ENCODE results near the gene CTDP1. TPM values are rescaled to one million over a fixed set of nuclear protein-coding genes. Genes with fewer than 3 reads are reported as not detected.
"Not testable (repeated sequence)": the region's sequence is repeated elsewhere in the genome, so short reads cannot be mapped to it uniquely, and the experiment has no call there.

CTDP1 gene
- total RNA-seq, 2 experiments from 2014 or later, result 34.8 to 38.0 TPM

GRCh38 chr18:79719478-79720358, 40.1 kb downstream of the CTDP1 start:
- H3K27me3 Mint-ChIP-seq, CTCF ChIA-PET, POLR2A ChIA-PET, H3K27ac Mint-ChIP-seq, H3K4me1 Mint-ChIP-seq, H3K4me3 Mint-ChIP-seq, DNase-seq: not testable (repeated sequence)
- Mint-ChIP-seq H3K9me3 (peaks cover 15% of the 10 kb centered on the region), H3K36me3 (ENCODE audit: low read depth) (peaks cover 78% of the 10 kb centered on the region)

- H3K4me3 Mint-ChIP-seq, result no peak overlapping the region
- peaks cover 2% of the 10 kb centered on the region for H3K4me1 Mint-ChIP-seq
- no peaks in the 10 kb centered on the region for H3K27me3 Mint-ChIP-seq
- CTCF ChIA-PET, result no interaction called here
- H3K9me3 Mint-ChIP-seq, result peaks cover 15% of the 10 kb centered on the region
- DNase-seq, result no peak
- POLR2A ChIA-PET, result no interaction called here
- H3K27ac Mint-ChIP-seq, result no peak overlapping the region
- peaks cover 79% of the 10 kb centered on the region for H3K36me3 Mint-ChIP-seq (ENCODE audit: low read depth)
These were observed 40.7 kb downstream of the CTDP1 start for GRCh38 chr18:79720359-79720733.

DNA sequence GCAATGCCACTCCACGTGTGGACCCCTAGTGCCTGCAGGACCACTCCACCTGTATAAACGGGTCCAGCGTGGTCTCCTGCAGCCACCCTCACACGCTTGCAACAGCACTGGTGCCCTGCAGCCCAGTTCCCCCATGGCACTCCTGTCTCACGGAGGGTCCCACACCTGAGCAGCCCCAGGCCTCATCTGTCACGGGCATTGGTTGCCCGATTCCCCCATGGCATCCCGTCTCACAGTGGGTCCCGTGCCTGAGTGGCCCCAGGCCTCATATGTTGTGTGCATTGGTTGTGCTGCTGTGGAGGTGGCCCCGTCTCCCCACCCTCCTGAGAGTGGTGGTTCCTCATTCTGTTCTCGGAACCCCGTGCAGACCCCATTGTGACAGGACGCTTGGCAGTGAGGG, 43.4 kb downstream of the CTDP1 start:
- peaks cover 24% of the 10 kb centered on the region for H3K9me3 Mint-ChIP-seq
- H3K36me3 Mint-ChIP-seq (ENCODE audit: low read depth), result peaks cover 86% of the 10 kb centered on the region
- ChIA-PET CTCF (no interaction called here), POLR2A (no interaction called here)
- no peaks in the 10 kb centered on the region for H3K4me1 Mint-ChIP-seq
- H3K27ac Mint-ChIP-seq, result no peak overlapping the region
- DNase-seq, result no peak
- H3K27me3 Mint-ChIP-seq, result no peaks in the 10 kb centered on the region
- H3K4me3 Mint-ChIP-seq, result no peak overlapping the region

DNA sequence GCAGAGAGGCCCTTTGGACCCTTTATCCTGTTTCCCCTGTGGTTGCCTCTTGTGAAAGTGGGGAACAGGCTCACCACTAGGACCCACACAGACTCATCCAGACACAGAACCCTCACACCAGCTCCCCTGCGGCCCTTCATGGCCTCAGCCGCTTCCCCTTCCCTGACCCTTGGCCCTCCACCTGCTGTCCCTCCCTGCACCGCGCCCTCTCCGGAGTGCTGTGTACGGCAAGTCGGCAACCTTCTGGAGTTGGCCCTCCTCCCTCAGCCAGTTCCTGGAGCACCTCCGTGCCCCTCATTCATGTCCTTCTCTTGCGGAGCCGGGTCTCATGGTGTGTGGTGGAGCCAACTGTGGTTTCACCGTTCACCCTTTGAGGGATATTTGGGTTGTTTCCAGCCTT, 44.0 kb downstream of the CTDP1 start:
- Mint-ChIP-seq H3K36me3 (ENCODE audit: low read depth) (peaks cover 86% of the 10 kb centered on the region), H3K9me3 (peaks cover 22% of the 10 kb centered on the region), H3K4me1 (no peaks in the 10 kb centered on the region), H3K4me3 (no peak overlapping the region), H3K27me3 (no peaks in the 10 kb centered on the region), H3K27ac (no peak overlapping the region)
- CTCF ChIA-PET, result no interaction called here
- POLR2A ChIA-PET, result no interaction called here
- DNase-seq, result no peak

- H3K27ac Mint-ChIP-seq, result no peak overlapping the region
These were observed 44.9 kb downstream of the CTDP1 start for GRCh38 chr18:79724299-79725080.

DNA sequence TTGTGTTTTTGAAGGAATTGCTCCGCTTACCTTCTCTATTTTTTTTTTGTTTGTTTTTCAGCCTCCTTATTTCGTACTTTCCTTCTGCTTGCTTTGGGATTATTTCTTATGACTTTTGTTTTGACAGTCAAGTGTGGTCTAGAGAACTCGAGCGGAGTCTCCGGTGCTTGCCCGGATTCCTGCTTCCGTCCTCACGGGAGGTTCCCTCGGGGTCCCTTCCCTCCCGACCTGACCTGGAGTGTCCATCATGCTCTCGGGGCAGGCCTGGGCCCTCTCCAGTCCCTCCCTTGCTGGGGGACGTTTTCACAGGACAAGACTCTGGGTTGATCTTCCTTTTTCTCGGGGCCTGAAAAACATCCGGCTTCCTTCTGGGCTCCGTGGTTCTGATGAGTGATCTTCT, 45.9 kb downstream of the CTDP1 start:
- CTCF ChIA-PET, result no interaction called here
- no peaks in the 10 kb centered on the region for H3K4me1 Mint-ChIP-seq
- H3K4me3 Mint-ChIP-seq, result no peak overlapping the region
- POLR2A ChIA-PET, result interaction anchor here (0.6 kb wide), 1 partner anchor 263 kb away, joined by 3 read pairs; no protein-coding TSS in a partner anchor
- peaks cover 86% of the 10 kb centered on the region for H3K36me3 Mint-ChIP-seq (ENCODE audit: low read depth)
- H3K9me3 Mint-ChIP-seq, result peaks cover 21% of the 10 kb centered on the region
- no peak overlapping the region for H3K27ac Mint-ChIP-seq
- no peak for DNase-seq
- no peaks in the 10 kb centered on the region for H3K27me3 Mint-ChIP-seq

More at GRCh38 chr18:79724299-79725080, 44.9 kb downstream of the CTDP1 start:
- ChIA-PET POLR2A (no interaction called here), CTCF (no interaction called here)
- no peaks in the 10 kb centered on the region for H3K27me3 Mint-ChIP-seq
- H3K4me1 Mint-ChIP-seq, result no peaks in the 10 kb centered on the region
- peaks cover 86% of the 10 kb centered on the region for H3K36me3 Mint-ChIP-seq (ENCODE audit: low read depth)
- H3K9me3 Mint-ChIP-seq, result peaks cover 25% of the 10 kb centered on the region
- DNase-seq, result no peak
- H3K4me3 Mint-ChIP-seq, result no peak overlapping the region

DNA sequence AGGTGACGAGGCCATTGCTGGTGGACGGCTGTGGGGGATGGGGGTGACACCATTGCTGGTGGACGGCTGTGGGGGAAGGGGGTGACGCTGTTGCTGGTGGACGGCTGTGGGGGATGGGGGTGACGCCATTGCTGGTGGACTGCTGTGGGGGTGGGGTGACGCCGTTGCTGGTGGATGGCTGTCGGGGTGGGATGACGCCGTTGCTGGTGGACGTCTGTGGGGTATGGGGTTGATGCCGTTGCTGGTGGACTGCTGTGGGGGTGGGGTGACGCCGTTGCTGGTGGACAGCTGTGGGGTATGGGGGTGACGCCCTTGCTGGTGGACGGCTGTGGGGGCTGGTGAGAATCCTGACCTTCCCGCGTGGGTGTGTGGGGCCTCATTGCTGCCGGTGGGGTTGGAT, 47.1 kb downstream of the CTDP1 start:
- POLR2A ChIA-PET, result no interaction called here
- Mint-ChIP-seq H3K27ac (no peak overlapping the region), H3K4me3 (no peak overlapping the region), H3K9me3 (peaks cover 30% of the 10 kb centered on the region), H3K36me3 (ENCODE audit: low read depth) (peaks cover 89% of the 10 kb centered on the region), H3K27me3 (no peaks in the 10 kb centered on the region), H3K4me1 (no peaks in the 10 kb centered on the region)
- CTCF ChIA-PET, result no interaction called here
- no peak for DNase-seq

- H3K4me3 Mint-ChIP-seq, result no peak overlapping the region
- H3K27ac Mint-ChIP-seq, result no peak overlapping the region
- H3K4me1 Mint-ChIP-seq, result no peaks in the 10 kb centered on the region
- DNase-seq, result no peak
- ChIA-PET POLR2A (no interaction called here), CTCF (no interaction called here)
- peaks cover 94% of the 10 kb centered on the region for H3K36me3 Mint-ChIP-seq (ENCODE audit: low read depth)
- H3K27me3 Mint-ChIP-seq, result no peaks in the 10 kb centered on the region
- H3K9me3 Mint-ChIP-seq, result peaks cover 34% of the 10 kb centered on the region
These were observed 47.6 kb downstream of the CTDP1 start for GRCh38 chr18:79727211-79727610.

- DNase-seq, result no peak
- H3K4me1 Mint-ChIP-seq, result no peaks in the 10 kb centered on the region
- ChIA-PET CTCF (no interaction called here), POLR2A (no interaction called here)
- no peaks in the 10 kb centered on the region for H3K27me3 Mint-ChIP-seq
- H3K27ac Mint-ChIP-seq, result no peak overlapping the region
- no peak overlapping the region for H3K4me3 Mint-ChIP-seq
- peaks cover 94% of the 10 kb centered on the region for H3K36me3 Mint-ChIP-seq (ENCODE audit: low read depth)
- H3K9me3 Mint-ChIP-seq, result peaks cover 37% of the 10 kb centered on the region
These were observed 49.5 kb downstream of the CTDP1 start for GRCh38 chr18:79728931-79729586.

DNA sequence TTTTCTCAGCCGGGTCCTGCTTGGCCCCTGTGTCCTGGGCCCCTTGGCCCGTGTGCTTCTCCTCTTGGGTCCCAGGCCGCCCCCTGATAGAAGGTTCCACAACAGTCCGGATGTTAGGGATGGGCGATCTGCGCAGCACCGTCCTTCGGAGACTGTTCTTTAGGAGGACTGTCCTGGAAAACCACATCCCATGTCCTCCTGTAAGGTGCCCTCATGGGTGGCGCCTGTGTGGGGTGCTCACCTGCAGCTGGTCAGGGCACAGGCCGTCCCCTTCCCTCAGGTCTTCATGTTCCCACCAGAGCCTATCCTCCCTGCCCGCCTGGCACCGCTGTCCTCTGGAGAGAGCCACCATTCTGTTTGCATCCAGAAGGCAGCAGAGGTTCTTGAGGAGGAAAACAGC, 50.0 kb downstream of the CTDP1 start:
- no peak for DNase-seq
- peaks cover 94% of the 10 kb centered on the region for H3K36me3 Mint-ChIP-seq (ENCODE audit: low read depth)
- peaks cover 39% of the 10 kb centered on the region for H3K9me3 Mint-ChIP-seq
- H3K4me1 Mint-ChIP-seq, result no peaks in the 10 kb centered on the region
- POLR2A ChIA-PET, result no interaction called here
- H3K4me3 Mint-ChIP-seq, result no peak overlapping the region
- CTCF ChIA-PET, result no interaction called here
- H3K27me3 Mint-ChIP-seq, result no peaks in the 10 kb centered on the region
- H3K27ac Mint-ChIP-seq, result no peak overlapping the region

- Mint-ChIP-seq H3K4me1 (no peaks in the 10 kb centered on the region), H3K4me3 (no peak overlapping the region), H3K27me3 (no peaks in the 10 kb centered on the region), H3K36me3 (ENCODE audit: low read depth) (peaks cover 94% of the 10 kb centered on the region), H3K27ac (no peak overlapping the region), H3K9me3 (peaks cover 38% of the 10 kb centered on the region)
- CTCF ChIA-PET, result no interaction called here
- POLR2A ChIA-PET, result no interaction called here
- no peak for DNase-seq
These were observed 51.2 kb downstream of the CTDP1 start for GRCh38 chr18:79730804-79731203.

DNA sequence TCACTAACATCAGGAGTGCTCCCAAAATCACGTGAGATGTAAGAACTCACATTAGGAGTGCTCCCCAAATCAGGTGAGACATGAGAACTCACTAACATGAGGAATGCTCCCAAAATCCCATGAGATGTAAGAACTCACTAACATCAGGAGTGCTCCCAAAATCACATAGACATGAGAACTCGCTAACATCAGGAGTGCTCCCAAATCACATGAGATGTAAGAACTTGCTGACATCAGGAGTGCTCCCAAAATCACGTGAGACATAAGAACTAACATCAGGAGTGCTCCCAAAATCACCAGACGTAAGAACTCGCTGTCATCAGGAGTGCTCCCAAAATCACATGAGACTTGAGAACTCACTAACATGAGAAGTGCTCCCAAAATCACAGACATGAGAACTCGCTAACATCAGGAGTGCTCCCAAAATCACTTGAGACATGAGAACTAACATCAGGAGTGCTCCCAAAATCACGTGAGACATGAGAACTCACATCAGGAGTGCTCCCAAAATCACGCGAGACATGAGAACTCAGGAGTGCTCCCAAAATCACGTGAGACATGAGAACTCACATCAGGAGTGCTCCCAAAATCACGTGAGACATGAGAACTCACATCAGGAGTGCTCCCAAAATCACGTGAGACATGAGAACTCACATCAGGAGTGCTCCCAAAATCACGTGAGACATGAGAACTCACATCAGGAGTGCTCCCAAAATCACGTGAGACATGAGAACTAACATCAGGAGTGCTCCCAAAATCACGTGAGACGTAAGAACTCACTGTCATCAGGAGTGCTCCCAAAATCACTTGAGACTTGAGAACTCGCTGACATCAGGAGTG, 52.5 kb downstream of the CTDP1 start:
- DNase-seq, H3K27ac Mint-ChIP-seq, H3K4me3 Mint-ChIP-seq, H3K4me1 Mint-ChIP-seq, H3K27me3 Mint-ChIP-seq, CTCF ChIA-PET, POLR2A ChIA-PET: not testable (repeated sequence)
- peaks cover 91% of the 10 kb centered on the region for H3K36me3 Mint-ChIP-seq (ENCODE audit: low read depth)
- peaks cover 37% of the 10 kb centered on the region for H3K9me3 Mint-ChIP-seq

DNA sequence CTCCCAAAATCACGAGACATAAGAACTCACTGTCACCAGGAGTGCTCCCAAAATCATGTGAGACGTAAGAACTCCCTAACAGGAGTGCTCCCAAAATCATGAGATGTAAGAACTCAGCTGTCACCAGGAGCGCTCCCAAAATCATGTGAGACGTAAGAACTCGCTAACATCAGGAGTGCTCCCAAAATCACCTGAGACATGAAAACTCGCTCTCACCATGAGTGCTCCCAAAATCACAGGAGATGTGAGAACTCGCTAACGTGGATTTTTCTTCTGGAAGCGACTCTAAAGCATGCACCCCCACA, 53.1 kb downstream of the CTDP1 start:
- no peak for DNase-seq
- H3K4me3 Mint-ChIP-seq, result no peak overlapping the region
- peaks cover 31% of the 10 kb centered on the region for H3K9me3 Mint-ChIP-seq
- ChIA-PET POLR2A (no interaction called here), CTCF (no interaction called here)
- H3K4me1 Mint-ChIP-seq, result no peaks in the 10 kb centered on the region
- peaks cover 91% of the 10 kb centered on the region for H3K36me3 Mint-ChIP-seq (ENCODE audit: low read depth)
- no peak overlapping the region for H3K27ac Mint-ChIP-seq
- no peaks in the 10 kb centered on the region for H3K27me3 Mint-ChIP-seq

All from activated CD4-positive, alpha-beta memory T cell treated with anti-CD3 and anti-CD28 coated beads, Interleukin-2, amount 10 ng/mL, durations not matched to agents 7 days and 5 days (primary cell).